Progenitor cell of endocrine pancreas (in vitro differentiated cells): Measurements from ENCODE around the gene LBX1. TPM values are rescaled to one million over a fixed set of nuclear protein-coding genes. Genes with fewer than 3 reads are reported as not detected.

Source experiments
- DNase-seq: peaks from one replicate; pipeline ENCODE4 v3.0.0; 2021; ENCODE audit warnings: low spot score; ENCODE audit not compliant: unreplicated experiment
- H3K27ac Mint-ChIP-seq: 2 replicates; pipeline ENCODE4 v1.8.0; 2021; ENCODE audit warnings: mild to moderate bottlenecking, moderate library complexity, mixed read lengths
- H3K27me3 Mint-ChIP-seq: 2 replicates; pipeline ENCODE4 v1.8.0; 2021; ENCODE audit warnings: mixed read lengths
- H3K36me3 Mint-ChIP-seq: 2 replicates; pipeline ENCODE4 v1.8.0; 2022; ENCODE audit warnings: mixed read lengths; ENCODE audit not compliant: insufficient read depth
- H3K4me1 Mint-ChIP-seq: 2 replicates; pipeline ENCODE4 v1.8.0; 2021; ENCODE audit warnings: low read depth, mixed read lengths
- H3K4me3 Mint-ChIP-seq: 2 replicates; pipeline ENCODE4 v1.8.0; 2021; ENCODE audit warnings: low read depth, mild to moderate bottlenecking, moderate library complexity, mixed read lengths
- H3K9me3 Mint-ChIP-seq: 2 replicates; pipeline ENCODE4 v1.8.0; 2021; ENCODE audit warnings: low read depth, mixed read lengths
- CTCF ChIP-seq: fragments of 200-600 bp; sonication (generic); IDR thresholded peaks from one replicate; pipeline ENCODE4 v1.5.0; 2021; ENCODE audit warnings: antibody characterized with exemption, mild to moderate bottlenecking; ENCODE audit not compliant: unreplicated experiment
- total RNA-seq: library from RNA; stranded (reverse); gene quantifications from 2 replicates; pipeline ENCODE4 v1.2.1, GENCODE V29; 2021

The LBX1 gene
- total RNA-seq, 1 donor from 2014 or later = not detected

- peaks cover 25% of the 10 kb centered on the region for H3K4me1 Mint-ChIP-seq
- H3K9me3 Mint-ChIP-seq = peaks cover 4% of the 10 kb centered on the region
- H3K4me3 Mint-ChIP-seq = no peak overlapping the region
- no peak for DNase-seq
- H3K36me3 Mint-ChIP-seq = peaks cover 1% of the 10 kb centered on the region
- H3K27ac Mint-ChIP-seq = no peak overlapping the region
- no peak for TF ChIP-seq CTCF
- peaks cover 30% of the 10 kb centered on the region for H3K27me3 Mint-ChIP-seq
Observed at GRCh38 chr10:101261702-101262101, 32.4 kb upstream of the LBX1 start.

- H3K36me3 Mint-ChIP-seq = peaks cover 1% of the 10 kb centered on the region
- H3K27me3 Mint-ChIP-seq = peaks cover 37% of the 10 kb centered on the region
- H3K27ac Mint-ChIP-seq = no peak overlapping the region
- no peak for DNase-seq
- TF ChIP-seq CTCF = peak; percentile 12
- peaks cover 25% of the 10 kb centered on the region for H3K4me1 Mint-ChIP-seq
- H3K9me3 Mint-ChIP-seq = peaks cover 4% of the 10 kb centered on the region
- no peak overlapping the region for H3K4me3 Mint-ChIP-seq
Observed at GRCh38 chr10:101260764-101261481, 31.7 kb upstream of the LBX1 start.

- peaks cover 25% of the 10 kb centered on the region for H3K4me1 Mint-ChIP-seq
- no peak overlapping the region for H3K4me3 Mint-ChIP-seq
- peaks cover 4% of the 10 kb centered on the region for H3K9me3 Mint-ChIP-seq
- no peak for TF ChIP-seq CTCF
- peaks cover 43% of the 10 kb centered on the region for H3K27me3 Mint-ChIP-seq
- no peak overlapping the region for H3K27ac Mint-ChIP-seq
- DNase-seq = no peak
- H3K36me3 Mint-ChIP-seq = peaks cover 1% of the 10 kb centered on the region
Observed at GRCh38 chr10:101258179-101258885, 29.1 kb upstream of the LBX1 start.

GRCh38 chr10:101257491-101257890 is 28.2 kb upstream of the LBX1 start:
- H3K9me3 Mint-ChIP-seq = peaks cover 4% of the 10 kb centered on the region
- DNase-seq = no peak
- no peak overlapping the region for H3K4me3 Mint-ChIP-seq
- H3K27me3 Mint-ChIP-seq = peaks cover 42% of the 10 kb centered on the region
- H3K36me3 Mint-ChIP-seq = peaks cover 1% of the 10 kb centered on the region
- H3K4me1 Mint-ChIP-seq = peaks cover 17% of the 10 kb centered on the region
- no peak overlapping the region for H3K27ac Mint-ChIP-seq
- TF ChIP-seq CTCF = no peak

- Mint-ChIP-seq H3K9me3 (peaks cover 4% of the 10 kb centered on the region), H3K4me1 (peaks cover 13% of the 10 kb centered on the region), H3K36me3 (peaks cover 1% of the 10 kb centered on the region), H3K27ac (no peak overlapping the region), H3K27me3 (peaks cover 43% of the 10 kb centered on the region), H3K4me3 (no peak overlapping the region)
- TF ChIP-seq CTCF = no peak
- DNase-seq = no peak
Observed at GRCh38 chr10:101257084-101257483, 27.8 kb upstream of the LBX1 start.
